ENCODE results near the gene TFRC.
"Not testable (repeated sequence)": the region's sequence is repeated elsewhere in the genome, so short reads cannot be mapped to it uniquely, and the experiment has no call there.

Gene TFRC

DNA sequence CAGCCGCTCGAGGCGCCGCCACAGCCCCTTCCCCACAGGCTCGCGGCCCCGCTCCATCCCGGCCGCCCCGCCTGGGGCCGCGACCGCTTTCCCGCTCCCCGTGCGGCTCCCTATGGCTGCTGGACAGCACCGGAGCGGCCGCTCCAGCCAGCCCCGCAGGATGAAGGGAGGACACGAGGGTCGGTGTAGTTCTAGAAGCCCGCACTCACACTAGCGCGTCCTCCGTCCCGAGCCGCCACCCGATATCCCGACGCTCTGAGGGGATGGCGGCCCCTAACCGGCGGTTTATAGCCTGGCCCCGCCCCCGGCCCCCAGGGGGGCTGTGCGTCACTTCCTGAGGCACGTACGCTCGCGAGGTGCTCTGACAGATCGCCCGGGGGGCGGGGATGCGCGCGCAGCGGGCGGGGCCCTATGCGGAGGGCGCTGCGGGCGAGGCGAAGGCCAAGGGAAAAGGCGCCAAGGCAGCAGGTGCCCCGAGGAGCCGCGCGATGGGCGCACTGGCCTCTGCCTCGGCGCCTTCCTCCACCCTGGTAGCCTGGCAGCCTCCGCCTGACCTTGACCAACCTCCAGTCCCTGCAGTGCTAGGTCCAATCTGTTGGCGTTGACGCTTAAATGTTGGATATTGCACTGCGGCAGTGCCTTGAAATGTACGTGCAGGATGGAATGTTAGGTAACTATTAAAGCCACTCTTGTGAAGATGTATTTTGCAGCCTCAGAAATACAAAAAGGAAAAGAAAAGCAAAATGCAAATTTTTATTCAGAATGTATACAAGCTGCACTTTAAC lies at the start of gene TFRC:
Gene TFRC, minus strand, starts transcription at position 257 of the 785 bp plus-strand sequence. CDS start 4,991 bp downstream, outside the sequence.
- peak; percentile 95 for DNase-seq

DNA sequence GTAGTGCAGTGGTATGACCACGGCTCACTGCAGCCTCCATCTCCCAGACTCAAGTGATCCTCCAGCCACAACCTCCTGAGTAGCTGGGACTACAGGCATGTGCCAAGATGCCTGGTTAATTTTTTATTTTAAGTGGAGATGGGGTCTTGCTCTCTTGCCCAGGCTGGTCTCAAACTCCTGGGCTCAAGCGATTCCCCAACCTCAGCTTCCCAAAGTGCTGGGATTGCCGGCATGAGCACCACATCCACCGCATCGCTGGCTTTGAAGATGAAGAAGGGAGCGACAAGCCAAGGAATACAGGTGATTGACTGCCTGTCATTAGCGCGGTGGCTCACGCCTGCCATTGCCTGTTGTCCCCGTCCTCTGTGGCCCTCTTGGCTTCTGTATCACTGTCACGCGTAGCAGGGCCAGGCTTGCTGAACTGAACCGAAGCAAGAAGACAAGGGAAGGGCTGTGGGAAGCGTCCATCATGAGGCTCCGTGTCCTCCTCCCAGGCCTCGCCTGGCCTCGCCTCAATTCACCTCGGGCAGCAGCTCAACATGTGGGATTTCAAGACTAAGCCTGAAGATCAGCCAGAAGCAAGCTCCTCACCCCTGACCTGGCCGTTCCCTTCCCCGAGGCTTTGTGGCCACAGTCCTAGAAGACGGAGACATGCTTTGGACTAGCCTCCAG lies 46.4 kb upstream of the TFRC start:
- no peak for DNase-seq

DNA sequence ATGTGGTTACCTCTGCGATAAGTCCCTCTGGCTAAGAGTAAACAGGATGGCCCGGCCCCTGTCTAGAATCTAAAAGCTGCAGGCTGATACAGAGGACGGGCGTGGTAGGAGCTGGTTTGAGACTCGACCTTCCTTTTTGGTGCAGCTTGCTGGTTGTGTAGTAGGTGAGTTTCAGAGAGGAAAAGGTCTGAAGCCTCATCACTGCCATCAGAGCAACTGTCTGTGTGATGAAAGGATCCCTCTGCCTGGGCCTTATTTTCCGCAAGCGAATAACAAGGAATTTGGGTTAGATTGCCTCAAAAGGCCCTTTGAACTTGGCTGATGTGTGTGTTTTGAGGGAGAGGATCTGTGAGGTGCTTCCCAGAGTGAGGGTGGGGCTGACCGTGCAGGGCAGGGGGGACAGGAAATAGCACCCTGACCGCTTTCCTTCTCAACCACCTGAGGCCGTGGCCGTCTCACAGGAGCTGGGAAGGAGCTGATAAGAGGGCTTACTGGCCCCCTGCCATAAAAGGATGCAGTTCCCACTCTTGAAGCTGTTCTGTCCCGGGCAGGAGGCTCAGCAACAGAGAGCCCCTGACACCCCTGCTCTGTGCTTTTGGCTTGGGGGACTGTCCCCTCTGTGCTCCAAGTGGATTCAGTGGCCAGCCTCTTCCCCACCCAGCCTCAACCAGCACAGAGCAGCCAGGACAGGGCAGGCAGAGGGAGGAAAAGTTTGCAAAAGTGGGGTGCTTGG lies 45.6 kb upstream of the TFRC start:
- DNase-seq = no peak

DNA sequence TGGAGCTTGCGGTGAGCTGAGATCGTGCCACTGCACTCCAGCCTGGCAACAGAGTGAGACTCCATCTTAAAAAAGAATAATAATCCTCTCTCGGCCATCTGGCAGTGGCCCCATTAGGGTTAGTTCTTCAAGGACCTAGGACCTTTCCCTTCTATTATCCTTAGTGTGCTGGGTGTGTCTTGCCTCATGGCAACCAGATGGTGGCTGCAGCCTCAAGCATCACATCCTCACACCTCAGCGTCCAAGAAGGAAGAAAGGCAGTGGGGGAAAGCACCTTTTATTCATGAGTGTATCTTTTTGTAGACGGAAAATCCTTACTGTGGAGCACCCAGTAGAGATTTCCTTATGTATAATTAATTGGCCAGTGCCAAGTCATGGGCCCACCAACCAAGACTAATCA lies 42.7 kb upstream of the TFRC start:
- no peak for DNase-seq

DNA sequence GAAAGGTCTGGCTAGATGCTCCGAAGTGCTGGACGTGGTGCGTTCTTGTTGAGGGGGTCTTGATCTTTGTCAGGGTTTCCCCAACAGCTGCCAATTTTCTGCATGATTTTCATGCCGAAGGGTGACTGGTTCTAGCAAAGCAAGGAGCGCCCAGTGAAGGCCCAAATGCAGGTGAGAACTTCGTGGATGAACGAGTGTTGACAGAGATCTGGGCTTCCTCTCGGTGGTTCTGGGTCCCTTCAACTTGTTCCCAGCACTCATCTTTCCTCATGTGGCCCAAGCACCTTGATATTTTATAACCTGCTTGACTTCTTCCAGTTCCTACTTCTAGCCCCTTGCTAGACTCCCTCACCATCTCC lies 40.8 kb upstream of the TFRC start:
- no peak for DNase-seq

DNA sequence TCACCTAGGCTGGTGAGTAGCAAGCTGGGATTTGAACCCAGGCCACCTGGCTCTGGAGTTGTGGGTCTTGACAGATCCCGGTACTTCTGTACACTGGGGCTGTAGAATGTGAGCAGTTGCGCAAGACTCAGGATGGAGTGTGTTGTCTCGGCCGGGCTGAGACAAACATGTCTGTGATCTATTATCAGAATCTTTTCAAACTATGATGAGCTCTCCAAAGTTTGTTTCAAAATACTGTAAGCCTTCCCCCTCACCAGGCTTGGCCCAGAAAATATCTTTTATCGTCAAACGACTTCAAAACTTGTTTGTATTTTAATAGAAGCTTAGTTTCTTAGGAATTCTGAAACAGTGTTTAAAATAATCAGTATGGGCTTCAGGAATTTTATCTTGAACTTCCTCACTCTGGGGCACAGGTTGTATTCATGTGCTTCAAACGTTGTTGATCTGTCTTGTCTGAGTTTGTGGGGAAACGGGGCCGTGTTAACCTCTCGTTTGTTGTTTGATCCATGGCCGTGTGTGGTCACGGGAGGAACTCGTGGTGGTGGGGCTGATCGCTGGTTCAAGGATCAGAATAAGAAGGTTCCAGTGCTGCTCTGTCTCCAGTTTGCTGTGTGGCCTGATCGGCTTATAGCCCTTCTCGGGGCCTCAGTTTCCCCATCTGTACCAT lies 40.3 kb upstream of the TFRC start:
- no peak for DNase-seq

DNA sequence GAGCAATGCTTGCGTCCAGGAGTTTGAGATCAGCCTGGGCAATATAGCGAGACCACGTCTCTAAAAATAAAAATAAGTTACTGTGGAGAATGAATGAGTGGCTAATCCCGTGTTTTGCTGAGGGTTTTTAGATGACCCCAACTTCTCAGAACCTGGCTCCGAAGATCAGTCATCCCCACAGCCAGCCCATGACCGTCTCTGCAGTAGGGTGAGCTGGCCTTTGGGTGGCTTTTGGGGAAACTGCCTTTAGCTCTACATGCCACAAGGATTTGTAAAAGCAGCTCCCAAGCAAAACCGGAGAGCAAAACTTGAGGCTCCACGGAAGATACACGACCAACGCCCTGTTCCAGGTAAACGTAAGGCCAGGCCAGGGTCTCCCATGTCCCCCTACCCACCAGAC lies 39.2 kb upstream of the TFRC start:
- DNase-seq = no peak

DNA sequence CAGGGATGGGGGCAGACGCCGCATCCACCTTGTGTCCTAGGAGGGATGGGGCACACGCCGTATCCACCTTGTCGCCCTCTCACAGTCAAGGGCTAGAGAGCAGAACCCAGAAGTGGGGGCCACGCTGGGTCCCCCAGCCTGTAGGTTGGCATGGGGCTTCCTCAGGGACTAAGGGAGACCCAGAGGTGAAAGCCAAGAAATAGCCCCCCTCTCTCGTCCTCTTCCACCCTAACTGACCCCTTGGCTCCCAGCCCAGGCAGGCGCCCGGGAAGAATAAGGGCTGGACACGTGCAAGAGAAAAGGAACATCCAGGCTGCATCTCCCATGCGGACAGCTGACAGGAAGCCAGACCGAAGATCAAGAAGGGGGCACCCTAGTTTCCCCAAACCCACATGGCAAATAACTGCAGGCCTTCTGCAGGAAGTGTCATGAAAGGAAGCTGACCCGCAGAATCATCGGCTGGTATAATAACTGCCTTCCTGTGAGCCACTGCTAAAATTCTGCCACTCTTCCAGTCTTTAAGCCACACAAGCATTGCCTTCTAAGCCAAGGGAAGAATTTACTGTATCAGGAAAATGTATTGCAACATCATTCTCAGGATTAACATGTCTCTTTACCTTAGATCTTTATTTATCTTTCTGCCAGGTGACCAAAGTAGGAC lies 38.5 kb upstream of the TFRC start:
- DNase-seq = no peak

DNA sequence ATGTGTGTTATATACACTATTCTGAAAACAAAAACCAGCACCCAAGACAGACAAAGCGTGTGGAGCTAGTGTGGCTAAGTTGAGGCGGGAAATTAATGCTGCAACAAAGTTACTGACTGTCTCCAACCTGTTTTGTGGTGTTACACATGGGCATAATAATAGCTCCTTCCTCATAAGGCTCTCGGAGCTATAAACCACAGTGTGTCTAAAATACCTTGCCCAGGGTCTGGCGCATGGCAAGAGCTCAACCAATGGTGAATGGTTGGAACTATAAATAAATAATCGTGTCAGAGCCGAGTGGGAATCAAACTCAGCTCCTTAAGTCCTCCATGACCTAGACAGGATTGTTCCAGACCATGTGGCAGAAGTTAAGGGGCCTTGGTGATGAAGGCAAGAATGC lies 35.9 kb upstream of the TFRC start:
- no peak for DNase-seq

DNA sequence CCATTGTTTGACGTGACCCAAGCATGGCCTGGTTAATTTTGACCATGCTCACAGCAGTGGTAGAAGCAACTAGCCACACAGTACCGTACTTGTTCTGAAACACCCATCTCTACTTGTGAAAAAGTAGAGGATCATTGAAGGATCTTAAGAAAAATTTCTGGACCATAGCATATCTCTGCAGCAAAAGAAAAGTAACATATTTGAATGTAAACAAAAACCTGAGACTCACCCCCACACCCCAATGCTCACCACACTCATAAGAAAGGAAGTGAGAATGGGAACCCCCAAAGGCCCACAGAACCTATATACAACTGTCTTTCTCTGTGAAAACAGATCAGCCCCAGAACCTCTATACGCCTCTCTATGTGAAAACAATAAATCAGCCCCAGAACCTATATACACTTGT lies 33.8 kb upstream of the TFRC start:
- no peak for DNase-seq

DNA sequence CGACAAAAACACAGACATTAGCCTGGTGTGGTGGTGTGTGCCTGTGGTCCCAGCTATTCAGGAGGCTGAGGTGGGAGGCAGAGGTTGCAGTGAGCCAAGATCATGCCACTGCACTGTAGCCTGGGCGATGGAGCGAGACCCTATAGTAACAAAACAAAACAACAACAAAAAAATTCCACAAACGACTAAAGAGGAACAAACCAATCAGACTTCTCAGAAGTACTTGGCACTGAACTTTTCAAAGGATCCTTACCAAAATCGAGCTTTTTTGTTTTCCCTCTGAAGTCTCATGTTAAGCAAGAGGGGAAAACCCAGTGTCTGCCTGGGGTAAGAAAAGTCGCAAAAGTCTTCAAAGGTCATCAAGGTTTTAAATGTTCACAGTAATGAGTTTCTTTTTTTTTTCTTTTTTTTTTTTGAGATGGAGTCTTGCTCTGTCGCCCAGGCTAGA lies 30.1 kb upstream of the TFRC start:
- DNase-seq = no peak

DNA sequence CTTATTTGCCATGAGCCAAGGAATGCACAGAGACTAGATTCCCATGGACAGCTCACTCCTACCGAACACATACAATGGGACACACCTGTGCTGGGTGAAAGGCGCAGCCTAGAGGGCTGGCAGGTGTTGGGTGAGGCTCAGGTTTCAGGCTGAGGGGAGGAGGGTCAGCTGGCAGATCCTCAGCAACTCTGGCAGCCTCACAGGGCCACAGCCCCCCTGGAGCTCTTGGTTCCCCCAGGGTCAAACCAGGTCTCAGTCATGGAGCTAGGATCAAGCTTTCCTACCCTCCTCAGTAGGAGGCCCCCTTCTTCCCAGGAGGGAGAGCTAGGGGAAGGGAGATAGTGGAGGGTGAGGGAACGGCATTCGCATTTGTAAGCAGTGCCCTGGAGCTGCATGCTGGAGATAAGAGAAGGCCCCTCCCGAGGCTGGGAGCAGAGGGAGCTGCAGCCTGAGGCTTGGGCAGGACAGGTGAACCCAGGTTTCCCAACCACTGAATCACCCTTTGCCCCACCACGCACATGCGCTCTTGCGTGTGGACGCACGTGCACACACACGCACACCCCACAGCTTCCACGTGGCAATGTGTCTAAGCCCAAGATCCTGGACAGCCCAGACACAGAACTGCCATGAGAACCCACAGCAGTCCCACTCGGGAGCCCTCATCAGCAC lies 26.3 kb upstream of the TFRC start:
- no peak for DNase-seq

DNA sequence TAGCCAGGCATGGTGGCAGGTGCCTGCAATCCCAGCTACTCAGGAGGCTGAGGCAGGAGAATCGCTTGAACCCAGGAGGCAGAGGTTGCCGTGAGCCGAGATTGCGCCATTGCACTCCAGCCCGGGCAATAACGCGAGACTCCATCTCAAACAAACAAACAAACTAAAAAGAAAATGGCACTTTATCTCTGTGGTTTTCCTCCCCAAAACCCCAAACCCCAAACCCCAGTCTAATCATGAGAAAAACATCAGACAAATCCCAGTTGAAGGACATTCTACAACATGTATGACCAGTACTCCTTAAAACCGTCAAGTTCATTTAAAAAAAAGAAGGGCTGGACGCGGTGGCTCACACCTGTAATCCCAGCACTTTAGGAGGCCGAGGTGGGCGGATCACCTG lies 22.8 kb upstream of the TFRC start:
- DNase-seq = not testable (repeated sequence)

DNA sequence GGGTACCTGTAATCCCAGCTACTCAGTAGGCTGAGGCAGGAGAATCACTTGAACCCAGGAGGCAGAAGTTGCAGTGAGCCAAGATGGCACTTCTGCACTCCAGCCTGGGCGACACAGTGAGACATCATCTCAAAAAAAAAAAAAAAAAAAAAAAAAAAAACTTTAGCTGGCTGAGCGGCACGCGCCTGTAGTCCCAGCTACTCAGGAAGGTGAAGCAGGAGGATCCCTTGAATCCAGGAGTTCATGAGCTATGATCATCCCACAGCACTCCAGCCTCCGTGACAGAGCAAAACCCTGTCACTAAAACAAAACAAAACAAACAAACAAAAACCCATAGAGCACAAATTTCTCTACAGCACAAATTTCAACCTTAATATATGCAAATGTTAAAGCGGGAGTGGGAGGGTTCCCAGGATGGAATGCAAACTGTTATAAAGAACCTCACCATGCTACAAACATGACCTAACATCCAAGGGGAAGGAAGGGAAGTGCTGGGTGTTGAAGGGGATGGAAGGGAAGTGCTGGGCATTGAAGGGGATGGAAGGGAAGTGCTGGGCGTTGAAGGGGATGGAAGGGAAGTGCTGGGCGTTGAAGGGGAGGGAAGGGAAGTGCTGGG lies 16.6 kb upstream of the TFRC start:
- not testable (repeated sequence) for DNase-seq

DNA sequence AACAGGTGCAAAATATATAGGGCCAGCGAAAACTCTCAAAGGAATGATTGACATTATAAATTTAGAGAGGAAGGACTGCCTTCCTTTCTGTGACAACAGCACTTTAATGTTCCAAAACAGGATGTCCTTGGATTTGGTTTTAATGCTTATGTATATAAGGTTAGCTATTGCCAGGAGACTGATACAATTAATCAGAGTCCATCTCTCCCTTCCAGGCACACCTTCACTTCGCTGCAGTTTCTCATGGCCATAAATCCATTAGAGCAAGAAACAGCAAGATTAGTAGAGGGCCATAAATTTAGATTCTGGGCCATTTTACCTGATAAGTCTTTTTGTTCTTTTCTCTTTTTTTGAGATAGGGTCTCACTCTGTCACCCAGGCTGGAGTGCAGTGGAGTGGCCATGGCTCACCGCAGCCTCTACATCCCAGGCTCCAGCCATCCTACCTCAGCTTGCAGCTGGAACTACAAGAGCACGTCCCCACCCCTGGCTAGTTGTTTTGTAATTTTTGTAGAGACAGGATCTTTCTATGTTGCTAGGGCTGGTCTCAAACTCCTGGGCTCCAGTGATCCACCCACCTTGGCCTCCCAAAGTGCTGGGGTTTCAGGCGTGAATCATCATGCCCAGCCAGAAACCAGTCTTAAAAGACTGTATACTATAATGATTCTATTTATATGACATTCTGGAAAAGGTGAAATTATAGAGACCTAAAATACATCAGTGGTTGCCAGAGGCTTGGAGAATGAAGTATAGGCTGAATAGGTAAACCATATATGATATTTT lies 15.7 kb upstream of the TFRC start:
- no peak for DNase-seq

DNA sequence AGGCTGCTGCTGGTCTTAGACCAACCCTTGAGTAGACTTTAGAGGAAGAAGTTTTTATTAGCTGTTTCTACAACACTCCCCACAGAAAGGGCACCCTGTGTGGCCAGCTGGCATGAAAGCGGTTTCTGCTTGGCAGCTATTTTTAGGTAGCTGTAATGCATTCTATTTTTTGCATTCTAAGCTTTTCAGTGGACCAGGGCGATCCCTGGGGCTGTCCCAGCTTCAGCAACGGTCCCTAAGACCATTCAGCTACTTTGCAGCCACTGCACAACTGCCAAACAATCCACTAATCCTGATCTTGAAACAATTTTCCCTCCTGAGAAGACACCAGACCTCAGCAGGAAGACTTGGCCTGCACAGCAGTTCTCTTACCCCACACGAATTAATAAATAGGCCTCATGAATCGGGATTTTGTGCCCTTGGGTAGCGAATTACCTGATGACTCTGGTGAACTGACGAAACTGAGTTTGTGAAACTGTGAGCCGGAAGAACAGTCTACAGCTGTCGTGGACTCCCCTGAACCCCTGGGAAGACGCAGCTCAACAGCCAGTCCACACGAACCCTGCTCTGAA lies 14.6 kb upstream of the TFRC start:
- DNase-seq = peak; percentile 73

DNA sequence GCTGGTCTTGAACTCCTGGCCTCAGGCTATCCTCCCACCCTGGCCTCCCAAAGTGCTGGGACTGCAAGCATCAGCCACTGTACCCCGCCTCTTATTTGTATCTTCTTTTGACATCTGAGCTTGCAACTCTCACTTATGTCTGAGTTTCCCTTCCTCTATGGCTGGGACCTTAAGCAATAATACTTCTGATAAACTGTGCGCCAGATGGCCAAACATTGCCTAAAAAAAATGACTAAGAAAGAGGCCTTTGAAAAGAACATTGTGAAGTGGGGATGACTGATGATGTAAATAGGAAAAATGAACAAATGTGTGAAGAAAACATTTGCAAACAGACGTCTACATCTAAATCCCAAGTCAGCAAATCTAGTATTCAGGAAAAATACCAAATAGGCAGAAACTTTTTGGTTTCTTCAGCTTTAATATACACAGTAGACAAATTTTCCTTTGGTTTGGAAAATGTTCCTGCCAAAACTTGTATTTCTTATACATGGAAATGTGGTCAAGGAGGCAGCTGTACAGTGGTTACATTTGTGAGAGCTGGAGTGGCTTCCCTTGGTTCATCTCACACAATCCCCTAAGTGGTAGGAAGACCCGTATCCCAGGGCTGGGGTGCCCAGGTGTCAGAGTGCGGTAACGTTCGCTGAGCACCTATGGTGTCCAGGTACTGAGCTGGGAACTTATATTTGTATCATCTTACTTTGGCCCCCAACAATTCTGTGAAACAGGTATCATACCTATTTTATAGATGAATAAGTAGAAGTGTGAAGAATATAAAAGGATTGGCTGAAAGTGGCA lies 11.6 kb upstream of the TFRC start:
- DNase-seq = no peak

DNA sequence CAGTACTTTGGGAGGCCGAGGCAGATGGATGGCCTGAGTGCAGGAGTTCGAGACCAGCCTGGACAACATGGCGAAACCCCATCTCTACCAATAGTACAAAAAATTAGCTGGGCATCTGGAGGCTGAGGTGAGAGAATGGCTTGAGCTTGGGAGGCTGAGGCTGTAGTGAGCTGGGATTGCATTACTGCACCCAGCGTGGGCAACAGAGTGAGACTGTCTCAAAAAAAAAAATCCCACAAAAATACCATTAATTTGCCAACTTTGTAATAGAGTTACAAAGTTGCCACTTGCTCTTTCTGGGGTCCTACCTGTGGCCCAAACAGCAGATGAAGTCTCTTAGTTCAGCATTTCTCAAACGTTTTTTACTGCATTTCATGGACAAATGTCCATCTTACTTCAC lies 6.0 kb upstream of the TFRC start:
- DNase-seq = no peak

DNA sequence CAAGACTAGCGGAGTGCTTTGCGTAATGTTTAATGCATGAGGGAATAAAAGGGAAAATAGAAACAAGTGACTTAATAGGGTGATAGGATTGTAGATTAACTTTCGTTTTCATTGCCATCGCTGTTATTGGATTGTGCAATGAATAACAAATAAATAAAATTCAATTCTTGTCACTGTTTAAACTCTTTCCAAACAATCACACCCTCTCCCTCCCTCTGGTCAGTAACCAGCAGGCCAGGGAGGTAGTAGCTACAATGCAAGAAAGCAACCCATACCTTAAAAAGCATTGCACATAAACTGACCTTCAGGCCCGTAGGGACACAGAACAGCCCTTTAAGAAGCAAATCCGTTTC lies 705 bp upstream of the TFRC start:
- DNase-seq = no peak
